Thyroid gland (tissue), 4 donors: ENCODE measurements around the gene TRIM65. TPM values are rescaled to one million over a fixed set of nuclear protein-coding genes. Genes with fewer than 3 reads are reported as not detected.
"Not testable (repeated sequence)": the region's sequence is repeated elsewhere in the genome, so short reads cannot be mapped to it uniquely, and the experiment has no call there.

Source experiments
- DNase-seq, 2 donors: peaks; one replicate each; pipeline ENCODE4 v3.0.0-alpha.2; 2019
- H3K27ac ChIP-seq, 3 donors: fragments of 200-600 bp; sonication (generic); 1 replicate in 2 of 3; 2 replicates in 1 of 3; pipeline ENCODE4 v1.5.1; 2016 to 2019; ENCODE audit warnings: mild to moderate bottlenecking in 1 of 3, moderate library complexity in 1 of 3
- H3K27me3 ChIP-seq: fragments of 200-600 bp; sonication (generic); one replicate; pipeline ENCODE4 v1.5.1; 2019
- H3K36me3 ChIP-seq, 2 donors: fragments of 200-600 bp; sonication (generic); one replicate each; pipeline ENCODE4 v1.5.1; 2016 to 2019
- H3K4me1 ChIP-seq, 2 donors: fragments of 200-600 bp; sonication (generic); one replicate each; pipeline ENCODE4 v1.5.1; 2017 to 2019
- H3K4me3 ChIP-seq, 3 donors: fragments of 200-600 bp; sonication (generic); replicated peaks in 1 of 3; 1 replicate in 2 of 3; 2 replicates in 1 of 3; pipeline ENCODE4 v1.5.1; 2016; ENCODE audit warnings: mild to moderate bottlenecking in 1 of 3
- H3K9me3 ChIP-seq: fragments of 200-600 bp; sonication (generic); one replicate; pipeline ENCODE4 v1.5.1; 2017
- CTCF ChIP-seq, 6 experiments: fragments of 200-600 bp in 3 of 6; fragments of 450-650 bp in 3 of 6; sonication (generic) in 3 of 6; IDR thresholded peaks; one replicate each; pipeline ENCODE4 v1.5.1; 2016 to 2019; ENCODE audit warnings: antibody characterized with exemption in 6 of 6, mild to moderate bottlenecking in 2 of 6, inconsistent platforms in 1 of 6, moderate library complexity in 1 of 6
- POLR2A ChIP-seq, 2 donors: fragments of 450-650 bp; IDR thresholded peaks; one replicate each; pipeline ENCODE4 v1.6.1; 2017; ENCODE audit warnings: antibody characterized with exemption in 2 of 2, mild to moderate bottlenecking in 2 of 2, moderate library complexity in 1 of 2
- WGBS, 2 donors: methylation state at CpG; one replicate each; pipeline ENCODE4 v1.1.5; 2017; 5-methylcytosine and 5-hydroxymethylcytosine counted together
- intact Hi-C: fragments of 100-400 bp; cut with DNase I; formaldehyde crosslinking; loops from one replicate; pipeline ENCODE4 v1.15.1; 2023
- total RNA-seq, 4 donors: library from RNA; depleted of rRNA; stranded (reverse); fragments of >200 nt; gene quantifications; one replicate each; pipeline ENCODE4 v1.2.3, GENCODE V29; 2016

The TRIM65 gene
- total RNA-seq, 4 donors from 2014 or later: 23.0 to 39.4 (median 31.8) TPM

- WGBS, 2 donors: 32 to 49% methylated on average over 8 to 12 of the region's 13 CpGs
- peak; percentile 81 to 85 for DNase-seq
- intact Hi-C loops: no loop called here
Measured at GRCh38 chr17:75872434-75873351, 24.1 kb downstream of the TRIM65 start.

GRCh38 chr17:75870228-75870627 is 26.5 kb downstream of the TRIM65 start:
- H3K4me3 ChIP-seq, H3K27me3 ChIP-seq, intact Hi-C loops, DNase-seq, H3K9me3 ChIP-seq, H3K36me3 ChIP-seq: not testable (repeated sequence)
- 53 to 75% methylated on average over 10 of the region's 10 CpGs for whole genome bisulfite sequencing, 2 donors
- Histone ChIP-seq H3K27ac (peak overlapping the region; percentile 41 to 74 (median 71)), H3K4me1 (peaks cover 16 to 45% of the 10 kb centered on the region in 2 donors)

More at GRCh38 chr17:75872434-75873351, 24.1 kb downstream of the TRIM65 start:
- Histone ChIP-seq H3K27me3 (no peaks in the 10 kb centered on the region), H3K27ac (peak overlapping the region; percentile 91 to 98 (median 95)), H3K4me3 (no peak overlapping the region), H3K4me1 (peaks cover 40 to 67% of the 10 kb centered on the region in 2 donors), H3K36me3 (peaks cover 0 to 6% of the 10 kb centered on the region in 2 donors), H3K9me3 (no peaks in the 10 kb centered on the region)
- TF ChIP-seq POLR2A (IDR thresholded peaks at IDR 0.05) (peak in 1 of 2 donors; percentile 32), CTCF (IDR thresholded peaks at IDR 0.05) (peak in 1 of 6 experiments; percentile 25)

- H3K27me3 ChIP-seq: no peaks in the 10 kb centered on the region
- TF ChIP-seq CTCF (IDR thresholded peaks at IDR 0.05): no peak
- peak overlapping the region; percentile 41 to 74 (median 71) for H3K27ac ChIP-seq
- intact Hi-C loops: no loop called here
- DNase-seq: no peak
- no peaks in the 10 kb centered on the region for H3K9me3 ChIP-seq
- H3K36me3 ChIP-seq: peaks cover 0 to under 1% of the 10 kb centered on the region in 2 donors
- 45 to 68% methylated on average over 15 to 23 of the region's 23 CpGs for WGBS, 2 donors
- H3K4me3 ChIP-seq: no peak overlapping the region
- H3K4me1 ChIP-seq: peaks cover 14 to 40% of the 10 kb centered on the region in 2 donors
Measured at GRCh38 chr17:75869282-75870141, 27.2 kb downstream of the TRIM65 start.

- intact Hi-C loops, H3K9me3 ChIP-seq, H3K27me3 ChIP-seq, DNase-seq, H3K4me3 ChIP-seq, H3K36me3 ChIP-seq: not testable (repeated sequence)
- Histone ChIP-seq H3K27ac (peak overlapping the region in 2 of 3 donors; percentile 71 to 74), H3K4me1 (peaks cover 14 to 38% of the 10 kb centered on the region in 2 donors)
- WGBS, 2 donors: 90 to 91% methylated on average over 12 of the region's 12 CpGs
Measured at GRCh38 chr17:75868730-75869281, 27.9 kb downstream of the TRIM65 start.

- H3K27ac ChIP-seq, DNase-seq, intact Hi-C loops, H3K27me3 ChIP-seq, H3K4me3 ChIP-seq, H3K36me3 ChIP-seq, H3K9me3 ChIP-seq: not testable (repeated sequence)
- 82 to 84% methylated on average over 17 of the region's 17 CpGs for WGBS, 2 donors
- H3K4me1 ChIP-seq: peaks cover 0 to 17% of the 10 kb centered on the region in 2 donors
Measured at GRCh38 chr17:75865404-75866188, 31.2 kb downstream of the TRIM65 start.

GRCh38 chr17:75864887-75865286 is 31.9 kb downstream of the TRIM65 start:
- 84 to 85% methylated on average over 4 of the region's 4 CpGs for whole genome bisulfite sequencing, 2 donors
- peaks cover 0 to 17% of the 10 kb centered on the region in 2 donors for H3K4me1 ChIP-seq

More at GRCh38 chr17:75864887-75865286, 31.9 kb downstream of the TRIM65 start:
- intact Hi-C loops, H3K36me3 ChIP-seq, DNase-seq, H3K9me3 ChIP-seq, H3K27me3 ChIP-seq, H3K4me3 ChIP-seq: not testable (repeated sequence)
- H3K27ac ChIP-seq: peak overlapping the region in 2 of 3 donors; percentile 12 to 26
